A549 (cell line): ENCODE results near the gene TBC1D23. TPM values are rescaled to one million over a fixed set of nuclear protein-coding genes. Genes with fewer than 3 reads are reported as not detected.

Source experiments
- ATAC-seq, 2 experiments: fragments of 200-7000 bp in 1 of 2; fragments of >200 bp in 1 of 2; cut with Nextera tagmentation in 1 of 2; cut with Tn5 transposase in 1 of 2; 3 replicates each; pipeline versions ENCODE4 v1.8.0 to v1.9.1; 2018 to 2020; ENCODE audit warnings: mild to moderate bottlenecking in 1 of 2, moderate library complexity in 1 of 2
- CTCF ChIA-PET: fragments of 300-600 bp; sonication (Branson Sonifier 250); formaldehyde crosslinking; extraction: SDS; loops from one replicate; lab custom pipeline; 2021; ENCODE audit warnings: antibody characterized with exemption, inconsistent platforms; lab: Yijun Ruan, JAX
- POLR2A ChIA-PET: fragments of 350-600 bp; formaldehyde crosslinking; extraction: SDS; loops from one replicate; lab custom pipeline; 2021; ENCODE audit warnings: antibody characterized with exemption, inconsistent platforms; lab: Yijun Ruan, JAX
- DNase-seq, 2 experiments: peaks; one replicate each; pipeline versions ENCODE4 v3.0.0 to v3.0.0-alpha.2; 2011 to 2016; ENCODE audit warnings: low read depth in 1 of 2, low spot score in 1 of 2
- FAIRE-seq: peaks from 2 replicates; lab custom pipeline; 2011; peaks lifted over from hg19 to GRCh38; lab: Jason Lieb, UNC
- H3K27ac ChIP-seq, 2 experiments: fragments of >200 bp; sonication (Bioruptor Twin); formaldehyde crosslinking; 3 replicates each; pipeline ENCODE4 v1.5.1; 2016 to 2017
- H3K4me1 ChIP-seq: fragments of >200 bp; sonication (Bioruptor Twin); formaldehyde crosslinking; 3 replicates; pipeline ENCODE4 v1.6.1; 2016
- H3K4me2 ChIP-seq: fragments of >200 bp; sonication (Bioruptor Twin); formaldehyde crosslinking; 3 replicates; pipeline ENCODE4 v1.6.1; 2016
- H3K4me3 ChIP-seq: fragments of >200 bp; sonication (Bioruptor Twin); formaldehyde crosslinking; 3 replicates; pipeline ENCODE4 v1.5.1; 2016
- H3K9me3 ChIP-seq: fragments of >200 bp; sonication (Bioruptor Twin); formaldehyde crosslinking; 3 replicates; pipeline ENCODE4 v1.6.1; 2016
- BCL3 ChIP-seq: fragments of >200 bp; sonication (Bioruptor Twin); formaldehyde crosslinking; IDR thresholded peaks from 3 replicates; pipeline ENCODE4 v1.6.1; 2016
- BHLHE40 ChIP-seq: IDR thresholded peaks from 2 replicates; pipeline ENCODE4 v1.6.1; 2012; ENCODE audit warnings: low read depth, low read length, inconsistent platforms
- CBX8 ChIP-seq: fragments of 200-600 bp; sonication (generic); IDR thresholded peaks from 2 replicates; pipeline ENCODE4 v1.6.1; 2016
- CHD2 ChIP-seq: fragments of 150-350 bp; IDR thresholded peaks from 2 replicates; pipeline ENCODE4 v1.6.1; 2014; ENCODE audit warnings: low read length; ENCODE audit not compliant: partially characterized antibody
- CTCF ChIP-seq: fragments of >200 bp; sonication (Bioruptor Twin); formaldehyde crosslinking; IDR thresholded peaks from 3 replicates; pipeline ENCODE4 v1.5.1; 2016
- EHF ChIP-seq: fragments of 250-450 bp; sonication (Bioruptor Pico); IDR thresholded peaks from 2 replicates; pipeline ENCODE4 v1.5.0; 2020; ENCODE audit warnings: mild to moderate bottlenecking
- EHMT2 ChIP-seq: fragments of 200-600 bp; sonication (generic); IDR thresholded peaks from 2 replicates; pipeline ENCODE4 v1.6.1; 2016; ENCODE audit warnings: antibody characterized with exemption, low read depth, mild to moderate bottlenecking, moderate library complexity
- EP300 ChIP-seq, 2 experiments: fragments of >200 bp; sonication (Bioruptor Twin); formaldehyde crosslinking; IDR thresholded peaks; 2 replicates in 1 of 2; 3 replicates in 1 of 2; pipeline ENCODE4 v1.6.1; 2016 to 2017
- FOXS1 ChIP-seq: fragments of 250-450 bp; sonication (Bioruptor Pico); IDR thresholded peaks from 2 replicates; pipeline ENCODE4 v1.5.0; 2020; ENCODE audit warnings: mild to moderate bottlenecking, moderate library complexity
- HDAC2 ChIP-seq: fragments of 200-600 bp; sonication (generic); IDR thresholded peaks from 2 replicates; pipeline ENCODE4 v1.6.1; 2016
- HEYL ChIP-seq: fragments of 250-450 bp; sonication (Bioruptor Pico); IDR thresholded peaks from 2 replicates; pipeline ENCODE4 v1.8.0; 2021; ENCODE audit warnings: mild to moderate bottlenecking, moderate library complexity
- HOXA7 ChIP-seq: fragments of 250-450 bp; sonication (Bioruptor Pico); IDR thresholded peaks from 2 replicates; pipeline ENCODE4 v1.5.0; 2020; ENCODE audit warnings: mild to moderate bottlenecking, moderate library complexity
- HOXB13 ChIP-seq: fragments of 250-450 bp; sonication (Bioruptor Pico); IDR thresholded peaks from 2 replicates; pipeline ENCODE4 v1.5.0; 2020; ENCODE audit warnings: low read depth, mild to moderate bottlenecking, moderate library complexity
- HOXB5 ChIP-seq: fragments of 250-450 bp; sonication (Bioruptor Pico); IDR thresholded peaks from 2 replicates; pipeline ENCODE4 v1.5.0; 2020; ENCODE audit warnings: mild to moderate bottlenecking, moderate library complexity
- KDM1A ChIP-seq: fragments of 200-600 bp; sonication (generic); IDR thresholded peaks from 2 replicates; pipeline ENCODE4 v1.6.1; 2016; ENCODE audit warnings: low read depth, mild to moderate bottlenecking
- KDM5A ChIP-seq: fragments of 200-600 bp; sonication (generic); IDR thresholded peaks from 2 replicates; pipeline ENCODE4 v1.6.1; 2016; ENCODE audit warnings: antibody characterized with exemption, mild to moderate bottlenecking
- MAFK ChIP-seq: fragments of 450-650 bp; IDR thresholded peaks from 2 replicates; pipeline ENCODE4 v1.6.1; 2014; ENCODE audit not compliant: partially characterized antibody
- MAZ ChIP-seq: fragments of 150-350 bp; IDR thresholded peaks from 2 replicates; pipeline ENCODE4 v1.6.1; 2014; ENCODE audit warnings: antibody characterized with exemption, low read depth, low read length, borderline replicate concordance
- MYC ChIP-seq: IDR thresholded peaks from 2 replicates; pipeline ENCODE4 v1.6.1; 2012; ENCODE audit warnings: mild to moderate bottlenecking, inconsistent platforms, low read length, improper control_type of control experiment, borderline replicate concordance
- NPAS2 ChIP-seq: fragments of 250-450 bp; sonication (Bioruptor Pico); IDR thresholded peaks from 2 replicates; pipeline ENCODE4 v1.8.0; 2022; ENCODE audit warnings: mild to moderate bottlenecking, moderate library complexity, borderline replicate concordance
- POLR2A ChIP-seq: IDR thresholded peaks from 2 replicates; pipeline ENCODE4 v1.6.1; 2012; ENCODE audit warnings: mild to moderate bottlenecking, low read length
- POLR2AphosphoS2 ChIP-seq: conservative IDR thresholded peaks from 2 replicates; pipeline ENCODE4 v1.6.1; 2012; ENCODE audit warnings: low read length, improper control_type of control experiment, inconsistent platforms
- RARB ChIP-seq: fragments of 250-450 bp; sonication (Bioruptor Pico); IDR thresholded peaks from 2 replicates; pipeline ENCODE4 v1.8.0; 2021; ENCODE audit warnings: mild to moderate bottlenecking, moderate library complexity
- RCOR1 ChIP-seq: fragments of 150-350 bp; IDR thresholded peaks from 2 replicates; pipeline ENCODE4 v1.6.1; 2014; ENCODE audit warnings: antibody characterized with exemption, low read length, low read depth
- REST ChIP-seq: fragments of 200-600 bp; sonication (generic); IDR thresholded peaks from 2 replicates; pipeline ENCODE4 v1.6.1; 2016; ENCODE audit warnings: antibody characterized with exemption, mild to moderate bottlenecking, moderate library complexity
- RNF2 ChIP-seq: fragments of 200-600 bp; sonication (generic); IDR thresholded peaks from 2 replicates; pipeline ENCODE4 v1.6.1; 2016; ENCODE audit warnings: low read depth, mild to moderate bottlenecking, antibody characterized with exemption, moderate library complexity, borderline replicate concordance
- SMC3 ChIP-seq: fragments of >200 bp; sonication (Bioruptor Twin); formaldehyde crosslinking; IDR thresholded peaks from 3 replicates; pipeline ENCODE4 v1.6.1; 2018; ENCODE audit warnings: inconsistent platforms
- TP53 ChIP-seq: fragments of 250-450 bp; sonication (Bioruptor Pico); IDR thresholded peaks from 2 replicates; pipeline ENCODE4 v1.5.0; 2021; ENCODE audit warnings: mild to moderate bottlenecking, moderate library complexity
- ZC3H11A ChIP-seq: fragments of 450-650 bp; IDR thresholded peaks from 2 replicates; pipeline ENCODE4 v1.6.1; 2014; ENCODE audit warnings: antibody characterized with exemption, mild to moderate bottlenecking
- ZFP36 ChIP-seq: fragments of 450-650 bp; IDR thresholded peaks from 2 replicates; pipeline ENCODE4 v1.6.1; 2014; ENCODE audit warnings: borderline replicate concordance; ENCODE audit not compliant: partially characterized antibody
- ZNF302 ChIP-seq: fragments of 250-450 bp; sonication (Bioruptor Pico); IDR thresholded peaks from 2 replicates; pipeline ENCODE4 v1.9.0; 2021; ENCODE audit warnings: inconsistent platforms, mild to moderate bottlenecking, moderate library complexity
- WGBS: methylation state at CpG from one replicate; pipeline ENCODE4 v1.1.6; 2017; ENCODE audit errors: missing lambda C conversion rate; 5-methylcytosine and 5-hydroxymethylcytosine counted together
- polyA plus RNA-seq, 4 experiments: library from polyadenylated mRNA; depleted of rRNA in 3 of 4; stranded (reverse); fragments of >200 nt; fragmentation: RNase III in 1 of 4; extraction: RNeasy Plus Mini Kit Qiagen cat#74134 plus additional on column Dnase treatment in 1 of 4; gene quantifications; 2 replicates in 3 of 4; 3 replicates in 1 of 4; pipeline ENCODE4 v1.2.3, GENCODE V29; 2011 to 2017

TBC1D23 gene
- polyA plus RNA-seq, 2 of the 4 experiments (the other 2 are of a cell fraction): 14.5 to 29.4 TPM

- TF ChIP-seq MAZ (no peak), SMC3 (no peak), CHD2 (no peak), POLR2AphosphoS2 (no peak), POLR2A (no peak), EP300 (IDR thresholded peaks at IDR 0.05) (no peak), ZC3H11A (no peak), HOXB13 (CRISPR knock-in tag) (no peak), EHF (CRISPR knock-in tag) (no peak), ZFP36 (no peak), EHMT2 (no peak), NPAS2 (CRISPR knock-in tag) (no peak), BCL3 (no peak), HOXB5 (CRISPR knock-in tag) (no peak)
- no peak overlapping the region for H3K27ac ChIP-seq
- CTCF ChIA-PET: no interaction called here
- ATAC-seq (no peak), FAIRE-seq (no peak), DNase-seq (no peak)
- no peak overlapping the region for H3K4me2 ChIP-seq
- H3K4me1 ChIP-seq: no peaks in the 10 kb centered on the region
- POLR2A ChIA-PET: no interaction called here
- 57% methylated on average over 7 of the region's 7 CpGs for WGBS
- H3K4me3 ChIP-seq: no peak overlapping the region
- H3K9me3 ChIP-seq: peaks cover 6% of the 10 kb centered on the region; the same call in 2 of the 3 replicates
These were observed 46.8 kb upstream of the TBC1D23 start for GRCh38 chr3:100213891-100214573.

GRCh38 chr3:100214574-100214964, 46.2 kb upstream of the TBC1D23 start:
- ChIA-PET POLR2A (no interaction called here), CTCF (no interaction called here)
- ATAC-seq: no peak
- 45% methylated on average over 5 of the region's 5 CpGs for WGBS
- DNase-seq: no peak
- Histone ChIP-seq H3K4me2 (no peak overlapping the region), H3K27ac (no peak overlapping the region), H3K4me3 (no peak overlapping the region), H3K9me3 (peaks cover 10% of the 10 kb centered on the region), H3K4me1 (no peaks in the 10 kb centered on the region)
- FAIRE-seq: no peak
- TF ChIP-seq HDAC2 (no peak), CTCF (no peak), BHLHE40 (no peak), EP300 (IDR thresholded peaks at IDR 0.05) (no peak), RCOR1 (no peak), HOXA7 (CRISPR knock-in tag) (no peak)

- FAIRE-seq (no peak), DNase-seq (no peak), ATAC-seq (no peak)
- H3K4me2 ChIP-seq: no peak overlapping the region
- no peak overlapping the region for H3K27ac ChIP-seq
- H3K4me1 ChIP-seq: no peaks in the 10 kb centered on the region
- no peak overlapping the region for H3K4me3 ChIP-seq
- POLR2A ChIA-PET: no interaction called here
- H3K9me3 ChIP-seq: peaks cover 26% of the 10 kb centered on the region
- CTCF ChIA-PET: interaction anchor here (0.6 kb wide), 1 partner anchor 409 kb away, joined by 3 read pairs; no protein-coding TSS in a partner anchor
- WGBS: 15% methylated on average over 1 of the region's 1 CpG
- TF ChIP-seq MYC (no peak), REST (no peak), ZNF302 (CRISPR knock-in tag) (no peak), FOXS1 (CRISPR knock-in tag) (no peak), KDM5A (no peak), CHD2 (no peak), CBX8 (no peak), RARB (CRISPR knock-in tag) (no peak), RNF2 (no peak), HEYL (CRISPR knock-in tag) (no peak), TP53 (CRISPR knock-in tag) (no peak), MAFK (no peak), KDM1A (no peak), HOXA7 (CRISPR knock-in tag) (no peak), BHLHE40 (no peak)
These were observed 44.1 kb upstream of the TBC1D23 start for GRCh38 chr3:100216713-100217112.
